K562 (cell line): ENCODE measurements around the gene TBC1D9. TPM values are rescaled to one million over a fixed set of nuclear protein-coding genes. Genes with fewer than 3 reads are reported as not detected.
A peak's percentile ranks its signal among the peaks of the same experiment; 100 is the strongest.

ENCODE experiments used
- ATAC-seq: fragments of 200-7000 bp; cut with Tn5 transposase; 3 replicates; pipeline ENCODE4 v1.9.1; 2020; ENCODE audit warnings: moderate library complexity
- BruUV-seq: library from RNA; stranded (reverse); fragments of 400-500 nt; replicated peaks from 2 replicates; lab custom pipeline; 2021; lab: Mats Ljungman, UMichigan
- CTCF ChIA-PET: fragments of 300-600 bp; formaldehyde crosslinking; extraction: SDS; loops from one replicate; lab custom pipeline; 2021; ENCODE audit warnings: low intra/inter-chr PET ratio; lab: Yijun Ruan, JAX
- POLR2A ChIA-PET: fragments of 300-600, 350-650 bp; sonication (Branson Sonifier 250); formaldehyde crosslinking; extraction: SDS; loops from one replicate; lab custom pipeline; 2021; ENCODE audit warnings: antibody characterized with exemption, inconsistent platforms; lab: Yijun Ruan, JAX
- DNase-seq, 4 experiments: peaks; one replicate each; pipeline versions ENCODE4 v3.0.0 to v3.0.0-alpha.2; 2011 to 2018; ENCODE audit warnings: low spot score in 3 of 4, mixed read lengths in 3 of 4; ENCODE audit errors: extremely low read depth in 1 of 4
- FAIRE-seq: peaks from 2 replicates; lab custom pipeline; 2011; peaks lifted over from hg19 to GRCh38; lab: Jason Lieb, UNC
- H2AFZ ChIP-seq: 2 replicates; pipeline ENCODE4 v1.6.0; 2011; ENCODE audit warnings: low read depth, low read length, control low read depth, inconsistent platforms
- H3K27ac ChIP-seq: fragments of 200-600 bp; 3 replicates; pipeline ENCODE4 v1.8.0; 2011; ENCODE audit warnings: low read depth, mild to moderate bottlenecking, control low read depth, inconsistent platforms, low read length, moderate library complexity, mixed read lengths; ENCODE audit errors: extremely low read depth
- H3K27me3 ChIP-seq, 2 experiments: fragments of 300-600 bp in 1 of 2; 2 replicates in 1 of 2; 3 replicates in 1 of 2; pipeline versions ENCODE4 v1.6.0 to v1.8.0; 2011; ENCODE audit warnings: inconsistent platforms in 2 of 2, low read length in 2 of 2, mild to moderate bottlenecking in 1 of 2, mixed read lengths in 1 of 2, moderate library complexity in 1 of 2; ENCODE audit not compliant: control insufficient read depth in 2 of 2, insufficient read depth in 2 of 2
- H3K36me3 ChIP-seq: fragments of 300-600 bp; 3 replicates; pipeline ENCODE4 v1.8.0; 2011; ENCODE audit warnings: mild to moderate bottlenecking, low read length, inconsistent platforms; ENCODE audit not compliant: control insufficient read depth, insufficient read depth
- H3K4me1 ChIP-seq, 2 experiments: fragments of 200-600 bp in 1 of 2; replicated peaks in 1 of 2; 2 replicates in 1 of 2; 3 replicates in 1 of 2; pipeline versions ENCODE4 v1.5.1 to v1.8.0; 2011; ENCODE audit warnings: inconsistent platforms in 2 of 2, low read length in 2 of 2, mild to moderate bottlenecking in 1 of 2, mixed read lengths in 1 of 2, moderate library complexity in 1 of 2; ENCODE audit not compliant: control insufficient read depth in 2 of 2, insufficient read depth in 2 of 2
- H3K4me2 ChIP-seq: 2 replicates; pipeline ENCODE4 v1.6.1; 2011; ENCODE audit warnings: low read length, control low read depth, inconsistent platforms, mixed read lengths; ENCODE audit not compliant: insufficient read depth
- H3K4me3 ChIP-seq: fragments of 200-600 bp; sonication (generic), shearing (Covaris generic); 2 replicates; pipeline ENCODE4 v1.5.1; 2016; ENCODE audit warnings: control low read depth, inconsistent platforms
- H3K79me2 ChIP-seq: fragments of 200-600 bp; 3 replicates; pipeline ENCODE4 v1.8.0; 2011; ENCODE audit warnings: low read length, inconsistent platforms; ENCODE audit not compliant: control insufficient read depth, insufficient read depth
- H3K9ac ChIP-seq, 2 experiments: 2 replicates each; pipeline versions ENCODE4 v1.6.0 to v1.6.1; 2011; ENCODE audit warnings: low read depth in 2 of 2, low read length in 2 of 2, control low read depth in 1 of 2, inconsistent platforms in 1 of 2, mild to moderate bottlenecking in 1 of 2, mixed read lengths in 1 of 2; ENCODE audit not compliant: insufficient read depth in 1 of 2
- H3K9me1 ChIP-seq: one replicate; pipeline ENCODE4 v1.6.0; 2011; ENCODE audit warnings: inconsistent platforms, mild to moderate bottlenecking, low read length, moderate library complexity; ENCODE audit not compliant: control insufficient read depth, insufficient read depth
- H3K9me3 ChIP-seq: replicated peaks from 2 replicates; pipeline ENCODE4 v1.5.1; 2011; ENCODE audit warnings: low read depth, low read length, inconsistent platforms; ENCODE audit not compliant: control insufficient read depth, insufficient read depth
- H4K20me1 ChIP-seq: replicated peaks from 2 replicates; pipeline ENCODE4 v1.6.1; 2011; ENCODE audit warnings: low read length, inconsistent platforms, mixed read lengths; ENCODE audit not compliant: control insufficient read depth, insufficient read depth
- BDP1 ChIP-seq: IDR thresholded peaks from 3 replicates; pipeline ENCODE4 v1.6.1; 2011; ENCODE audit not compliant: insufficient read length, insufficient read depth
- CBFA2T2 ChIP-seq: fragments of 450-650 bp; conservative IDR thresholded peaks from 2 replicates; pipeline ENCODE4 v1.6.1; 2017; ENCODE audit warnings: mild to moderate bottlenecking
- CHD4 ChIP-seq: fragments of 200-600 bp; sonication (generic); IDR thresholded peaks from 3 replicates; pipeline ENCODE4 v1.6.1; 2012; ENCODE audit warnings: low read depth, mild to moderate bottlenecking, mixed read lengths, low read length, inconsistent platforms; ENCODE audit not compliant: insufficient read depth, insufficient replicate concordance, poor library complexity, severe bottlenecking
- ELF1 ChIP-seq: fragments of 200-800 bp; sonication (Bioruptor generic); IDR thresholded peaks from 2 replicates; pipeline ENCODE4 v1.6.1; 2016; ENCODE audit warnings: missing genetic modification characterization, missing compliant biosample characterization
- EP300 ChIP-seq: IDR thresholded peaks from 2 replicates; pipeline ENCODE4 v1.6.1; 2012; ENCODE audit warnings: low read length, improper control_type of control experiment
- EP400 ChIP-seq: fragments of 450-650 bp; IDR thresholded peaks from 2 replicates; pipeline ENCODE4 v1.6.1; 2017; ENCODE audit warnings: antibody characterized with exemption, mild to moderate bottlenecking, moderate library complexity
- NR3C1 ChIP-seq: sonication (generic); formaldehyde crosslinking; IDR thresholded peaks from 2 replicates; pipeline ENCODE4 v1.8.1; 2022; ENCODE audit warnings: missing genetic modification reagents
- PML ChIP-seq: IDR thresholded peaks from 2 replicates; pipeline ENCODE4 v1.6.1; 2012; ENCODE audit warnings: low read length, inconsistent platforms
- POLR2H ChIP-seq: IDR thresholded peaks from 2 replicates; pipeline ENCODE4 v1.6.1; 2016; ENCODE audit warnings: missing genetic modification characterization, low read depth, mild to moderate bottlenecking, control low read depth, missing compliant biosample characterization, moderate library complexity
- RAD21 ChIP-seq, 2 experiments: fragments of 250-450 bp in 1 of 2; fragments of 450-650 bp in 1 of 2; sonication (Bioruptor Pico) in 1 of 2; formaldehyde crosslinking in 1 of 2; IDR thresholded peaks in 1 of 2; conservative IDR thresholded peaks in 1 of 2; 2 replicates each; pipeline versions ENCODE4 v1.4.0 to v1.8.0; 2020 to 2022; ENCODE audit warnings: mild to moderate bottlenecking in 2 of 2, moderate library complexity in 1 of 2
- SMC3 ChIP-seq: conservative IDR thresholded peaks from 2 replicates; pipeline ENCODE4 v1.6.1; 2011; ENCODE audit warnings: low read depth, low read length, improper control_type of control experiment; ENCODE audit not compliant: insufficient read depth
- STAT5A ChIP-seq: IDR thresholded peaks from 2 replicates; pipeline ENCODE4 v1.6.1; 2012; ENCODE audit warnings: low read length, inconsistent platforms, borderline replicate concordance
- ZFP1 ChIP-seq: fragments of 450-650 bp; formaldehyde crosslinking; IDR thresholded peaks from 2 replicates; pipeline ENCODE4 v1.4.0; 2020; ENCODE audit warnings: mild to moderate bottlenecking, mixed read lengths
- ZNF121 ChIP-seq: sonication (generic); formaldehyde crosslinking; conservative IDR thresholded peaks from 2 replicates; pipeline ENCODE4 v1.8.0; 2022; ENCODE audit warnings: missing genetic modification reagents
- ZNF347 ChIP-seq: fragments of 450-650 bp; formaldehyde crosslinking; IDR thresholded peaks from 2 replicates; pipeline ENCODE4 v1.4.0; 2020; ENCODE audit warnings: low read depth, mild to moderate bottlenecking, moderate library complexity
- WGBS: fragments of 100-300 bp; shearing (Covaris generic); methylation state at CpG from one replicate; pipeline ENCODE4 v1.1.6; 2016; ENCODE audit warnings: low coverage, mixed read lengths; ENCODE audit not compliant: insufficient coverage; ENCODE audit errors: missing lambda C conversion rate; 5-methylcytosine and 5-hydroxymethylcytosine counted together
- in situ Hi-C: fragments of 300-500 bp; cut with MboI; formaldehyde crosslinking; loops from 4 replicates; pipeline ENCODE4 v1.15.0; 2018; ENCODE audit warnings: inconsistent platforms, mixed read lengths
- intact Hi-C: fragments of 100-400 bp; cut with micrococcal nuclease; formaldehyde crosslinking; loops from 2 replicates; pipeline ENCODE4 v1.14.2; 2022
- polyA plus RNA-seq, 8 experiments: library from polyadenylated mRNA; depleted of rRNA in 4 of 8; stranded (reverse) in 5 of 8; unstranded in 3 of 8; fragments of >200 nt; fragmentation: Nextera tagmentation in 2 of 8; fragmentation: Illumina TruSeq in 1 of 8; extraction: Ambion mirVana in 2 of 8; extraction: Trizol in 1 of 8; gene quantifications; 2 replicates each; pipeline versions ENCODE4 v1.2.1 to v1.2.3, GENCODE V29; 2011 to 2014; ENCODE audit warnings: inconsistent platforms in 1 of 8, missing spikeins in 1 of 8
- total RNA-seq, 7 experiments: library from RNA; depleted of rRNA in 6 of 7; stranded (reverse); fragments of >200 nt in 6 of 7; fragmentation: Illumina TruSeq in 2 of 7; extraction: Trizol in 2 of 7; gene quantifications; 2 replicates each; pipeline versions ENCODE4 v1.2.1 to v1.2.3, GENCODE V29; 2011 to 2021; ENCODE audit warnings: low replicate concordance in 1 of 7
- TF ChIP-seq, protein P1 (sequence below), 3 experiments: IDR thresholded peaks in 2 of 3; conservative IDR thresholded peaks in 1 of 3; 2 replicates each; pipeline ENCODE4 v1.5.1; 2011 to 2012; ENCODE audit warnings: low read length in 3 of 3, mild to moderate bottlenecking in 3 of 3, control low read depth in 2 of 3, improper control_type of control experiment in 1 of 3, inconsistent platforms in 1 of 3, low read depth in 1 of 3, mixed read lengths in 1 of 3, moderate library complexity in 1 of 3; ENCODE audit not compliant: insufficient read depth in 2 of 3
- TF ChIP-seq, protein P2 (sequence below): fragments of 250-450 bp; sonication (Bioruptor Pico); IDR thresholded peaks from 2 replicates; pipeline ENCODE4 v1.5.0; 2021
- TF ChIP-seq, protein P3 (sequence below): fragments of 450-650 bp; IDR thresholded peaks from 2 replicates; pipeline ENCODE4 v1.6.1; 2016; ENCODE audit warnings: borderline replicate concordance
- TF ChIP-seq, protein P4 (sequence below): fragments of 450-650 bp; formaldehyde crosslinking; IDR thresholded peaks from 2 replicates; pipeline ENCODE4 v1.4.0; 2020; ENCODE audit warnings: mild to moderate bottlenecking

The TBC1D9 gene
- total and polyA plus RNA-seq, 9 of the 15 experiments (the other 6 are each of a cell fraction or from before 2014, with no cell fraction given) = 0.13 TPM; not detected in 8

DNA sequence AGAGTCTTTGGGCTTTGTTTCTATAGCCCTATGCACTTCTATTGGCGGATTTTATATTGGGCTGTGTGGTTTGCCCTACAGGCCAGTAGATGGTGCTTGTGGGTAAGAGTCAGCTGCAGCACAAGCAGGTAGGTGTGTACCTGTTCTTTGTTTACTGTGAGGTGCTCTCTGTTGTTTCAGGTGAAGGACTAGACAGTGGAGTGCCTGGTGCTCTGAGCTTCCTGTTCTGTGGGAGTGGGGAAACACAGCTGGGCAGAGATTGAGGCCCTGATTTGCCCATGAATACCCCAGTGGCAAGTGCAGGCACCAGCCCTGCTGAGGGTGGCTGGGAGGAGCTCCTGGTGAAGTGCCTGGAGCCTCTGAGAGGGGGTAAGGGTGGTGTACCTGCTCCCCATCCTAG is 161.1 kb downstream of the TBC1D9 start:
- peak; percentile 77 for ATAC-seq
- WGBS = 0% methylated on average over 1 of the region's 1 CpG
- TF ChIP-seq, protein P1, sequence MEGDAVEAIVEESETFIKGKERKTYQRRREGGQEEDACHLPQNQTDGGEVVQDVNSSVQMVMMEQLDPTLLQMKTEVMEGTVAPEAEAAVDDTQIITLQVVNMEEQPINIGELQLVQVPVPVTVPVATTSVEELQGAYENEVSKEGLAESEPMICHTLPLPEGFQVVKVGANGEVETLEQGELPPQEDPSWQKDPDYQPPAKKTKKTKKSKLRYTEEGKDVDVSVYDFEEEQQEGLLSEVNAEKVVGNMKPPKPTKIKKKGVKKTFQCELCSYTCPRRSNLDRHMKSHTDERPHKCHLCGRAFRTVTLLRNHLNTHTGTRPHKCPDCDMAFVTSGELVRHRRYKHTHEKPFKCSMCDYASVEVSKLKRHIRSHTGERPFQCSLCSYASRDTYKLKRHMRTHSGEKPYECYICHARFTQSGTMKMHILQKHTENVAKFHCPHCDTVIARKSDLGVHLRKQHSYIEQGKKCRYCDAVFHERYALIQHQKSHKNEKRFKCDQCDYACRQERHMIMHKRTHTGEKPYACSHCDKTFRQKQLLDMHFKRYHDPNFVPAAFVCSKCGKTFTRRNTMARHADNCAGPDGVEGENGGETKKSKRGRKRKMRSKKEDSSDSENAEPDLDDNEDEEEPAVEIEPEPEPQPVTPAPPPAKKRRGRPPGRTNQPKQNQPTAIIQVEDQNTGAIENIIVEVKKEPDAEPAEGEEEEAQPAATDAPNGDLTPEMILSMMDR (IDR thresholded peaks at IDR 0.05 in 2 of 3, conservative IDR thresholded peaks at IDR 0.05 in 1 of 3; ENCODE audit: insufficient read depth in 2 of 3, low read depth in 1 of 3, low read length in 3 of 3) = peak; percentile 27 to 42 (median 31); a peak in 4 of 6 replicates
- TF ChIP-seq ZNF121 (CRISPR knock-in tag) = no peak
- no peak for TF ChIP-seq ELF1 (tag)
- TF ChIP-seq EP300 = no peak
- TF ChIP-seq NR3C1 (CRISPR knock-in tag) = no peak
- no peak for TF ChIP-seq STAT5A
- TF ChIP-seq EP400 = no peak
- 0 out of 2 replicates have a peak, but pooled peaks have one; percentile 11 for TF ChIP-seq SMC3
- no peak for TF ChIP-seq CBFA2T2
- TF ChIP-seq, protein P2, sequence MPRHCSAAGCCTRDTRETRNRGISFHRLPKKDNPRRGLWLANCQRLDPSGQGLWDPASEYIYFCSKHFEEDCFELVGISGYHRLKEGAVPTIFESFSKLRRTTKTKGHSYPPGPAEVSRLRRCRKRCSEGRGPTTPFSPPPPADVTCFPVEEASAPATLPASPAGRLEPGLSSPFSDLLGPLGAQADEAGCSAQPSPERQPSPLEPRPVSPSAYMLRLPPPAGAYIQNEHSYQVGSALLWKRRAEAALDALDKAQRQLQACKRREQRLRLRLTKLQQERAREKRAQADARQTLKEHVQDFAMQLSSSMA (CRISPR knock-in tag) = no peak
- TF ChIP-seq, protein P3, sequence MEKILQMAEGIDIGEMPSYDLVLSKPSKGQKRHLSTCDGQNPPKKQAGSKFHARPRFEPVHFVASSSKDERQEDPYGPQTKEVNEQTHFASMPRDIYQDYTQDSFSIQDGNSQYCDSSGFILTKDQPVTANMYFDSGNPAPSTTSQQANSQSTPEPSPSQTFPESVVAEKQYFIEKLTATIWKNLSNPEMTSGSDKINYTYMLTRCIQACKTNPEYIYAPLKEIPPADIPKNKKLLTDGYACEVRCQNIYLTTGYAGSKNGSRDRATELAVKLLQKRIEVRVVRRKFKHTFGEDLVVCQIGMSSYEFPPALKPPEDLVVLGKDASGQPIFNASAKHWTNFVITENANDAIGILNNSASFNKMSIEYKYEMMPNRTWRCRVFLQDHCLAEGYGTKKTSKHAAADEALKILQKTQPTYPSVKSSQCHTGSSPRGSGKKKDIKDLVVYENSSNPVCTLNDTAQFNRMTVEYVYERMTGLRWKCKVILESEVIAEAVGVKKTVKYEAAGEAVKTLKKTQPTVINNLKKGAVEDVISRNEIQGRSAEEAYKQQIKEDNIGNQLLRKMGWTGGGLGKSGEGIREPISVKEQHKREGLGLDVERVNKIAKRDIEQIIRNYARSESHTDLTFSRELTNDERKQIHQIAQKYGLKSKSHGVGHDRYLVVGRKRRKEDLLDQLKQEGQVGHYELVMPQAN = no peak
- TF ChIP-seq RAD21 (CRISPR knock-in tag; conservative IDR thresholded peaks at IDR 0.05 in 1 of 2, IDR thresholded peaks at IDR 0.05 in 1 of 2) = 0 out of 4 replicates have a peak, but pooled peaks of 1 of the 2 experiments have one; percentile 15
- TF ChIP-seq ZNF347 (CRISPR knock-in tag) = no peak
- TF ChIP-seq, protein P4, sequence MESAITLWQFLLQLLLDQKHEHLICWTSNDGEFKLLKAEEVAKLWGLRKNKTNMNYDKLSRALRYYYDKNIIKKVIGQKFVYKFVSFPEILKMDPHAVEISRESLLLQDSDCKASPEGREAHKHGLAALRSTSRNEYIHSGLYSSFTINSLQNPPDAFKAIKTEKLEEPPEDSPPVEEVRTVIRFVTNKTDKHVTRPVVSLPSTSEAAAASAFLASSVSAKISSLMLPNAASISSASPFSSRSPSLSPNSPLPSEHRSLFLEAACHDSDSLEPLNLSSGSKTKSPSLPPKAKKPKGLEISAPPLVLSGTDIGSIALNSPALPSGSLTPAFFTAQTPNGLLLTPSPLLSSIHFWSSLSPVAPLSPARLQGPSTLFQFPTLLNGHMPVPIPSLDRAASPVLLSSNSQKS (CRISPR knock-in tag) = no peak
- no peak for TF ChIP-seq BDP1
- TF ChIP-seq PML = no peak
- no peak for TF ChIP-seq CHD4
- no peak for TF ChIP-seq ZFP1
- TF ChIP-seq POLR2H (tag) = no peak

More for the DNA sequence above, 161.1 kb downstream of the TBC1D9 start:
- ChIA-PET CTCF (no interaction called here), POLR2A (no interaction called here)
- H2AFZ ChIP-seq = no peak overlapping the region
- H3K27ac ChIP-seq = no peak overlapping the region
- BruUV-seq = no TSS peak
- H3K27me3 ChIP-seq = no peaks in the 10 kb centered on the region
- H3K4me1 ChIP-seq = no peaks in the 10 kb centered on the region
- no peaks in the 10 kb centered on the region for H3K36me3 ChIP-seq
- no peak overlapping the region for H3K9ac ChIP-seq
- H4K20me1 ChIP-seq = no peaks in the 10 kb centered on the region
- peak in 2 of 4 experiments; percentile 2 to 14 for DNase-seq
- FAIRE-seq = no peak
- no peak overlapping the region for H3K4me3 ChIP-seq
- in situ Hi-C loops (no loop called here), intact Hi-C loops (no loop called here)
- no peak overlapping the region for H3K4me2 ChIP-seq
- no peaks in the 10 kb centered on the region for H3K79me2 ChIP-seq
- no peaks in the 10 kb centered on the region for H3K9me3 ChIP-seq
- H3K9me1 ChIP-seq = no peaks in the 10 kb centered on the region
